GM21576 (cell line): Measurements from ENCODE around the gene WDR76.
A peak's percentile ranks its signal among the peaks of the same experiment; 100 is the strongest.
"Not testable (repeated sequence)": the region's sequence is repeated elsewhere in the genome, so short reads cannot be mapped to it uniquely, and the experiment has no call there.

Source experiments
- ATAC-seq: cut with Tn5 transposase; IDR thresholded peaks from one replicate; pipeline ENCODE4 v1.9.1; 2021; ENCODE audit warnings: mild to moderate bottlenecking, moderate library complexity; ENCODE audit not compliant: unreplicated experiment

WDR76 gene

DNA sequence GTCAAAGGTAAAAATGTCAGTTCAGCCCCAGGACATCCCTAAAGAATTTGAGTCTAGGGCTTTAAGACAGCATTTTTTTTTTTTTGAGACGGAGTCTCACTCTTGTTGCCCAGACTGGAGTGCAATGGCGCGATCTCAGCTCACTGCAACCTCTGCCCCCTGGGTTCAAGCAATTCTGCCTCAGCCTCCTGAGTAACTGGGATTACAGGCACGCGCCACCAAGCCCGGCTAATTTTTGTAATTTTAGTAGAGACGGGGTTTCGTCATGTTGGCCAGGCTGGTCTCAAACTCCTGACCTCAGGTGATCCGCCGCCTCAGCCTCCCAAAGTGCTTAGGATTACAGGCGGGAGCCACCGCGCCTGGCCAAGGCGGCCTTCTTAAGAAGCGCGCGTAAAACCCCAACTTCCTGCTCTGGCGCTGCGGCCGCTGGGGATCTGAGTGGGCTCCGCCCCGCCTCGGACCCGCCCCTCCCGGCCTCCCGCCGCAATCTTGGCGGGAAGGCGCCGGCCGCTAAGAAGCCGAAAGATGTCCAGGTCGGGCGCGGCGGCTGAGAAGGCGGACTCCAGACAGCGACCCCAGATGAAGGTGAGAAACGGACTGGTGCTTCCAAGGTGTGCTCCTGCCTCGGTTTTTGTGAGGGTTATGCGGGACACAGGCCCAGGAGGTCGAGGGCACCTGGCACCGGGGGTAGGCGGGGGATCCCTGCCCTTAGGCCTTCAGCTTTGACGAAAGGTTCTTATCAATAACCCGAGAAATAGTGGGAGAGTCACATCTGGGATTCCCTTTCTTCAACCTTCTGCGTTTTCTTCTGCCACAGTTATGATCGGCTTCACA, at the start of gene WDR76:
Gene WDR76 (plus strand): TSS at position 495 of the 834 bp plus-strand sequence. CDS start 31 bp downstream, at position 526.
- no peak for ATAC-seq

DNA sequence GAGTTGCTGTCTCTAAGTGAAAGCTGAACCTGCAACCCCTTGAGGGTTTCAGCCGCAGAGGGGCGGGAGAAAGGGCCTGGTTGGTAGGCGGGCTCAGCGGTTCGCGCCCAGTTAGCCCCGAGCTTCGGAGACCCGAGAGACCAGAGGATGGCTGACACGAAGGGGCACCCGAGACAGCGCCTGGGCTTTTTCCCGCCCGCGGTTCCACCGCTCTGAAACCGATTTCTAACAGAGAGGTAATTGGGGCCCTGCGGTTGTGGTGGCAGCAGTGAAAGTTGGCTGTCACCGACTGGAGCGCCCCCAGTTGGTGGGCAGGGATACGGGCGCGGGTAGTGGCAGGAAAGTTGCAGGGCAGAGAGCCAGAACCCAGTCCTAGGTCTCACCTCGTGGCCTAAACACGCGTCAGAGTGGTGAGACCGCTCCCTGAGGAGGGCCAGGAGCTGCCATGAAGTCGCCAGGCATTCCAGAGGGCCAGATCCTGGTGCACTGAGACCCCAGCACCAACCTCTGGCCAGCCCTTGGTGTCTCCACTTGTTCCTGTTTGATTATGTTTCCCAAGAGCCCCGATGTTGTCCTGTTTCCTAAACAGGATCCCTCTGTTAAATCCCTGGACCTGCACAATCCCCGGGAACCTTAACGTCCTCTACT, 49.4 kb upstream of the WDR76 start:
- peak; percentile 50 for ATAC-seq

DNA sequence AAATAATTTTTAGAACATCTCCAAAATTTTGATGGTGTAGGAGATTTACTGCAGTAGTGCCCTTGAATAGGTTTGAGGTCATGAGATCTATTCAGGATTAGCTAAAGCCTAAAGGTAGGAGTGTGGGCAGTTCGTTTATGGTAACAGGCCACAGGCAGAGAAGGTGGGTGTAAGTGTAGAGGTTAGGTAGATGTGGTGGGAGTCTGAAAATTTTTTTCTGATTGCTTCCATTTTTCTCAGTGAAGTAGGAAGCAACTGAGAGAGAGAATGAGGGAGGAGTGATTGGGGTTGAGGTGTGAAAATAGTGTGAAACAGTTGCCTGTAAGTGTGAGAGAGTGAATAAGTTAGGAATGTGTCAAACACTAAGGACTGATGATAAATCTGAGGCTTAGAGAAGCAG, 47.8 kb upstream of the WDR76 start:
- no peak for ATAC-seq

DNA sequence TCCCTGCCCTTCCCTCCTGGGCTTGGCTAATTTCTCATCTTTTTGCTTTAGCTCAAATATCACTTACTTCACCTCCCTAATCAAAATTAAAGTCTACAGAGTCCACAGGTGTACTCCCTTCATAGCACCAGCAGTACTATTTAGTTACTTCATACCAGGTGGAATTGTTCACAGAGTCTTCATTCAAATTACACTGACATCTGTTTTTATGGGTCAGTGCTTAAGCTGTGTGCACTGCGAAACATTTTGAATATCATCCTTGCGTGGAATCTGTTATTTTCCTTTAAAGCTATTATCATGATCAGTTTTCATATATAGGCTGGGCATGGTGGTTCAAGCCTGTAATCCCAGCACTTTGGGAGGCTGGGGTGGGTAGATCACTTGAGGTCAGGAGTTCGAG, 37.4 kb upstream of the WDR76 start:
- ATAC-seq: no peak

DNA sequence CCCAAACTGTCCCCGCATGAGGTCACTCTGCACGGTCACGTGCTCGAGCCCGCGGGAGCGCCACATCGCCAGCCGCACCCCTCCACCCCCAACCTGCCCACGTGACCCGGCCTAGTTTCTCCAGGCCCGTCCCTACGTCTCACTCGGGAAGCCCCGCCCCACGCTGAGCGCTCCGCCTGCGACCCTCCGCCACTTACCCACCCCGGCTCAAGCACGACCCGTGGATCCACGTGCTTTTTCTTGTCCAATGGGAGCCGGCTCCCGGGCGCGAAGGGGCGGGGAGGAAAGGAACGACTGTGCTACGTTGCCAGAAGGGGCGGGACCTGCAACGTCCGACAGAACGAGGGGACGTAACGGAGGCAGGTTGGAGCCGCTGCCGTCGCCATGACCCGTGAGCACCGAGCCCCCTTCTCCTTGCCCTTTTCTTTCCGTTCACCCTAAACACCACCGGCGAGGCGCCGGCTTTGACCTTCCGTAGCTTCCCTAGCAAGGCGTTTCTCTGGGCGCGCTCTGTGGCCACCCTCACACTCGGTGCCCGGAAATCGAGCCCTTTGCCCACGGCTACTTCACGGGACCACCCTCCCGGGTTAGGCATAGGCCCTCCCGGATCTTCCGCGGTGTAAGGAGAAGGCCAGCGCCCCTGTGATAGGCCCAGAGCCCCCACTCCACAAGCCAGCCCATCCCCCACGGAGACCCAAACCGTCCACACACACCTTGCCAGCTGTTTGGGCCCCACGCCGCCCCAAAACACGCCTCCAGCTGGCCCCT, 34.6 kb upstream of the WDR76 start, which contains the start of gene SERF2:
Gene SERF2 (plus strand): TSS at position 328 of the 768 bp plus-strand sequence. CDS start 57 bp downstream, at position 385.
- ATAC-seq: peak; percentile 82

DNA sequence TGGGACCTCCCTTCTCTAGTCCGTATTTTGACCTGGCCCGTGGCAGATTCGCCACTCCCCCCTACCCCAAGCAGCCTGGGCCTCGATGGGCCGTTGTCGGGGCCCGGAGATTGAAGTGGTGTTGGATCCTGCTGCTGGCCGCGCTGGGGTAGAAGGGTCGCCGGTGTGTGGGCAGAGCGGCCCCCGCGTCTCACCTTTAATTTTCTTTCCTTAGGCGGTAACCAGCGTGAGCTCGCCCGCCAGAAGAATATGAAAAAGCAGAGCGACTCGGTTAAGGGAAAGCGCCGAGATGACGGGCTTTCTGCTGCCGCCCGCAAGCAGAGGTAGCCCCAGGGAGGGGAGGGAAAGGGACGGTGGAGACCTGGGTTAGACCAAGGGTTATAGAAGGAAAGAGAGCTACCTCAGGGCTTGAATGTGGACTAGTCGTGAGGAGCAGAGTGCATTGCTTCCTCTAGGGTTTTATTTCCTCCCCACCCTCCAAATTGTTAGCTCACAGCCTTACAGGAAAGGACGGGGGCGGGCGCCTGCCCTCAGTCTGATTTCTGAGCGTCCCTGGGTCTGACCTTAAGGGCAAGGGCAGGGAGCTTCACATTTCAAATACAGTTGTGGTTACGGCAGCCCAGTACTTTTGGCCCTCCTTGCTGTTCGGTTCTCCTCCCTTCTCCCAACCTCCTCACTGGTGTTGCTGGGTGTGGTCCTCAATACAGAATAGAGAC, 33.9 kb upstream of the WDR76 start:
- ATAC-seq: no peak

DNA sequence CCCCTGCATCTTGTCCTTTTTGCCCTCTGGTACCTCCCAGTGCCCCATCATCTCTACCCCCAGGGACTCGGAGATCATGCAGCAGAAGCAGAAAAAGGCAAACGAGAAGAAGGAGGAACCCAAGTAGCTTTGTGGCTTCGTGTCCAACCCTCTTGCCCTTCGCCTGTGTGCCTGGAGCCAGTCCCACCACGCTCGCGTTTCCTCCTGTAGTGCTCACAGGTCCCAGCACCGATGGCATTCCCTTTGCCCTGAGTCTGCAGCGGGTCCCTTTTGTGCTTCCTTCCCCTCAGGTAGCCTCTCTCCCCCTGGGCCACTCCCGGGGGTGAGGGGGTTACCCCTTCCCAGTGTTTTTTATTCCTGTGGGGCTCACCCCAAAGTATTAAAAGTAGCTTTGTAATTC, 33.2 kb upstream of the WDR76 start:
- no peak for ATAC-seq

DNA sequence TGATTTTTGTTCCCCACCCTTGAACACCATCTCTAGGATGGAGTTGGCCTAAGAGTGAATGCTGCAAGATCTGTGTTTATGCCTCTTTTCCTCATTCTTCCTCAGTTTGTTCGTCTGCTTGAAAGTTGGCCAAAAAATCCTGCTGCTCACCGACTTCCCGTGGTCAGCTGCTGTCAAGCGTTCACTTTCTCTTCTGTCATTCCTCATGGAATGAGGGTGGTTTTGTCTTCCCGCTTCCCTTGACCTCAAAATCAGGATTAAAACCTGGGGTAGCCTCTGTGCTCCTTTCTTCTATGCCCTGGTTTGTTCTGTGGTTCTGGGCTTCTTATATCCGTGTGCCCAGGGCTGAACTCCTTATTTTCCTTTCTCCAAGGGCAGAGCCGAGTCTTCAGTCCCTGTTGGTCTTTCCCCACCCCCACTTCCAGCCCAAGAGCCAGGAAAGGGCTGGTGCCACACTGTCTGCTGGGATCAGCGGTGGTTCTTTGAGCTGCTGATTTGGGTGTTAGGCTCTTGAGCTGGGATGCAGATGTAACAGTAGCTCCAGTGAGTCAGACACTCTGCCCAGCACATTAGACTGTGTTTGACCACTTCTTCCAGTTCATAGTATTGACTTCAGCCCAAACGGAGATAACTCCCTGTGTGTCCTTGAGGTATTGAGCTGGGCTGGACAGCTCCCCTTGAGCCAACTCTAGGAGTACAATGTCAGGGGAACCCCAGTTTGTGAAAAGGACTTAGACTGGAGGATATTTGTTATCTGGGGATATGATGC, 32.3 kb upstream of the WDR76 start:
- ATAC-seq: no peak

DNA sequence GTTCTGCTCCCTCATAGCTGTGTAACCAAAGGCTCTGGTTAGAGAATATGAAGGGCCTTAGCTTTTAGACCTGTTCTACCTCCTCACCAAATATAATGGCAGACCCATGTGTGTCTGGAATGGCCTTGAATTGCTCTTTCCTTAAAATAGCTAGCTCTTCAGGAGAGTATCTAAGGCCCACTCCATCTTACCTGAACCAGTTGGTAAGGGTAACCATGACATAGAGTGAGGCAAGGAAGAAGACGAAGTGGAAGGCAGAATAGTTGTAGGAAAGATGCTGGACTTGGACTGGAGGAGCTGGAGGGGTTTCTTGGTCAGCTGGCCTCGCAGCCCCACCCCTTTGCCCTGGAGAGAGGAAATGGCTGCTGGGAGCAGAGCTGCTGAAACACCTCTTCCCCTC, 31.6 kb upstream of the WDR76 start:
- ATAC-seq: no peak

DNA sequence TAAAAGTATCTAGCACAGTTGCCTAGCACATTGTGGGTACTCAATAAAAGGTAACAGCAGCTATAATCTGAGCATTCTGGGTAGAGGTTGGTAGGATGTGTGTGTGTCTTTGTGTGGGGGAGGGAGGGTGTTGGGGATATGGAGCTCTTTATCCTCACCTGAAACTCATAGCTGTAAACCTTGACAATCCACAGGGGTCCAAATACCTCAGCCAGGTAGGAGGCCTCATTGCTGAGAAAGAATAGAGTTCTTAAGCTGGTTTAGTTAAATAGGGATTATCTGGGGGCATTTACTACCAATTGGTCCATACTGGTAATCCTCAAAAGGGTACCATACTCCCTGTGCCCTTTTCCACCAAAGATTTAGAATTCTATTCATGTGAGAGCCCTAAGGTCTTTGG, 30.8 kb upstream of the WDR76 start:
- ATAC-seq: no peak

DNA sequence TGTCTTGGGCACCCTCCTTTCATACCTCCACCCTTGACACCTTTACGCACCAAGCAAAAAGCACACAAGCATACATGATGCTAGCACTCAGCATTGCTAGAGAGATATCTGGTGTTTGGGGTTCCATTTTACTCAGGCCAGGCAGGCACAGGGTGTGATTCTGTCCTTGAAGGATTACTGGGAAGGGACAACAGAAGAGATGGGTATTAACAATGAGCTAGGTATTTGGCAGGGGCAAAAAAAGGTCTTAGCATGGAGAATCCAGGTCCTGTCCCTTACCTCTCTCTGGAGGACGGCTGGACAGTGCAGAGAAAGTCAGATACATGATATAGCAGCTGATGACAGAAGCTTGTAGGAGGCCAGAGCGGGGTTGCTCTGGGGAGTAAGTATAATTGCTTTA, 30.2 kb upstream of the WDR76 start:
- ATAC-seq: no peak

DNA sequence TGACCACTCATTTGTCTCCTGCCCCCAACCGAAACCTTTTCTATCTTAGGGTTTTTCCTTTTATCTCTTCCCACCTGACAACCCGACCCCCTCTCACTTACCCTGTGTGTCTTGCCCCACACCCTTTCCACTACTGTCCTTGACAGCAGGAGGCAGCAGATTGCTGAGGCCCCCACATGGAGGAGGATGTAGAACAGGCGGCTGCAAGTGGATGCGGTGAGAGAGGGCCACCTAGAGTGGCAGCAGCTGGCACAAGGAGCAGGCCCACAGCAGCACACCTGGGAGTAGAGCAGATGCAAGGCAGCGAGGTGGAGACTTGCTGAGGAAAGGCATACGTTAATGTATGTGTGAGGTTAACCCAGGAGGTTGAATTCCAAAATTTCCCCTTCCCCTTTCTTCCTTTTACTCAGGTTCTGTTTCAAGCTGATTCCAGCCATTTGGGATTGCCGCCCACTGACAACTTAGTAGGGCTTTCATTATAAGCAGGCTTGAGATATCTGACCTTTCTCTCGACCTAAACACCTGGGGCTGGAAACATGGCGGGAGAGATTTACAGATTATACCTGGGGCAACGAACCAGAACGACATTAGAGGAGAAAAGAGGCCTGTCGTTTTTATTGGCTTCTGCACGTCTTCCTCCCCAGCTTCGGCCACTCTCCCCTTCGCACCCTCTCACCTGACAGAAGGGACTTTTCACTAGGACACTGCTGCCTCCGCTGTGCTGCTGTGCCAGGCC, 27.4 kb upstream of the WDR76 start:
- no peak for ATAC-seq

DNA sequence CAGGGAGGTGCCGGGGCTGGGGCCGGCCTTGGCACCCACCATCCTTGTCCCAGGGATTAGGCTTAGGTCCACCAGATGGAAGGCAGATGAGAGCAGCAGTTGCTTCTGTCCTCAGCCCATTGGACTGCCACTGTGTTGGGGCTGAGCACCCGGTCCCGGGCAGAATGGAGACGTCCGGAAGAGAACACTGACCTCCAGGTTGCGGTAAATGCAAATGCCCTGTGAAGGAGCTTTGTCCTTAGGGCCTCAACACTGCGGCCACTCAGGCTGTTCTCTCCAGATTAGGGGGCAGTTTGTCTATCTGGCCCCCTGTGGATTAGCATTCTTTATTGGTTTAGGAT, 26.9 kb upstream of the WDR76 start, which contains the start of gene SERINC4:
Gene SERINC4 (minus strand): TSS at position 276 of the 341 bp plus-strand sequence. CDS start 234 bp downstream, at position 42.
- no peak for ATAC-seq

DNA sequence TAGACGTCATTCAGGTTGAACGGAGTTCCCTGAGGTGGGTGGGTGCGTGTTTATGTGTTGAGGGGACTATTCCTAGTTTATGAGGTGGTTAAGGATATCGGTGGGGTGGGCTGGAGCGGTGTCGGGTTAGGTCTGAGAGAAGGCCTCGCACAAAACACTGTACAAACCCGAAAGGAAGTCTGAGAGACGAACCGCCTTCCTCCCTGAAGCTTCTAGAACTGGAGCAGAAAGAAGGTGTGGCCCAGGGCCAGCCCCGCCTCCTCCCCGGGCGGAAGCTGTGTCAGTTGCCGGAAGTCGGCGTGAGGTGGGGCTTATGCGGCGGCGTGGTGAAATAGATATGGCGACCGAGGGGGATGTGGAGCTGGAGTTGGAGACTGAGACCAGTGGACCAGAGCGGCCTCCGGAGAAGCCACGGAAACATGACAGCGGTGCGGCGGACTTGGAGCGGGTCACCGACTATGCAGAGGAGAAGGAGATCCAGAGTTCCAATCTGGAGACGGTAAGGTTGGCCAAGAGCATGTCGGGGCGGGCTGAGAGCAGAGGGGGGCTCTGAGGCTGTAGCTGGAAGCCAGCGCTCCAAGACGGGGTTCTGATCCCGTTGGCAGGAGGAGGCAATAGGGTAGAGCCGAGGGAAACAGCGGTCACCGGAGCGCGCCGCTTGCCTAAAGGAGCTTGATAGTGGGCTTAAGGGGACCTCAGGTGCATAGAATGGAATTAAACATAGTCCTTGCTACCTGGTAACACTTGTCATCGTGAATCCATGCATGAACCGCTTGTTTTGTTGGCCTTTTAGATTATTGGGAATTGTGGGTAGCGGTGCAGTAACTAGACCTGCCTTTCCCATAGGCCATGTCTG, 26.3 kb upstream of the WDR76 start, which contains the start of gene HYPK:
Gene HYPK (plus strand): TSS at position 314 of the 856 bp plus-strand sequence. CDS start 24 bp downstream, at position 338.
- peak; percentile 79 for ATAC-seq

DNA sequence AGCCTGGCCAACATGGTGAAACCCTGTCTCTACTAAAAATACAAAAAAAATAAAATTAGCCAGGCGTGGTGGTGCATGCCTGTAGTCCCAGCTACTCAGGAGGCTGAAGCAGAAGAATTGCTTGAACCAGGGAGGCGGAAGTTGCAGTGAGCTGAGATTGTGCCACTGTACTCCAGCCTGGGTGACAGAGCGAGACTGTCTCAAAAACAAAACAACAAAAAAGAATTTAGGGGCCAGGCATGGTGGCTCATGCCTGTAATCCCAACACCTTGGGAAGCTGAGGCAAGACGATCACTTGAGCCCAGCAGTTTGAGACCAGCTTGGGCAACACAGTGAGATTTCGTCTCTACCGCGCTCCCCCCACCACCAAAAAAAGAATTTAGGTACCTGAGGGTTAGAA, 24.1 kb upstream of the WDR76 start:
- ATAC-seq: not testable (repeated sequence)

DNA sequence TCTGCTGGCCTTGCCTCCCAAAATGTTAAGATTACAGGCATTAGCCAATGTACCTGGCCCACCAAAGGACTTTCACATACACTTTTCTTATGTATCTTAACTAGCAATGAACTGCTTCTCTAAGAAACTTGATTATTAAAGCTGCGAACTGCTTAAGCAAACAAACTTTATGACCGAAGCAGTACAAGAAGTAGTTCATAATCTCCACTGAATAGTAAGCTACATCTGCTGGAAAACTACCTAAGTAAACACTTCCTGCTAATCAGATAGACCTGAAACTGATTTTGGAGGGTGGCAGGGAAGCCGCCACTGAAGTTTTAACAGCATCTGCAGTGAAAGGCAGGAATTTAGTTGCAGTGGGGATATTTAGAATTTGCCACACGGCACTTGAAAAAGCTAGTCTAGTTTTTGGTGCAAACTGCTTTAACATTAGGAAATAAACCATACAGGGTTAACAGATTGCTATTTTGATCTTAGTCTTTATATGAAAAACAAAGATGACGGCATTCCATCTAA, 18.3 kb upstream of the WDR76 start:
- no peak for ATAC-seq

DNA sequence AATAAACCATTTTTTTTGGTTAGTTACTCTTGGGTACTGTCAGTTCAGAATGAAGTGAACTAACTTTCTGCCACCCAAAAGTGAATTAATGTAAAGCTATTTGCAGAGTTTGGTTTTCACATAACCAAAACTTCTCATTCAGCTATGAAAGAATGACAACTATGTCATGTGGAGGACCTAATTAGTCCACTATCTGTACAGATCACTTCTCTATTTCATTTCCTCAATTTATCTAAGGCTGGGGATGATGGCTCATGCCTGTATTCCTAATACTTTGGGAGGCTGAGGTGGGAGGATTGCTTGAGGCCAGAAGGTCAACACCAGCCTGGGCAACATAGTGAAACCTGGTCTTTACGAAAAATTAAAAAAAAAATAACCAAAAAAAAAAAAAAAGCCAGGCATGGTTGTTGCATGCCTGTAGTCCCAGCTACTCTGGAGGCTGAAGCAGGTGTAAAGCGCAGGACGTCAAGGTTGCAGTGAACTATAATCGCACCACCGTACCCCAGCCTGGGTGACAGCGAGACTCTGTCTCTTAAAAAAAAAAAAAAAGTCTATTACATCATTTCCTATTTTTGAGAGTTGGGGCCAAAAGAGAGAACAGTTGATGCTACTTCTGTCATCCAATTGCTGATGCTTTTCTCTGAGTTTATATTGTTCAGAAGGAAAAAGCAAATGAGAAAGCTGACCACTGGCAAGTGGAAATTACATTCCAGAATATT, 17.7 kb upstream of the WDR76 start:
- ATAC-seq: peak; percentile 64
